LHCN-M2 (cell line): Measurements from ENCODE around the gene RDX. TPM values are rescaled to one million over a fixed set of nuclear protein-coding genes. Genes with fewer than 3 reads are reported as not detected.
"Not testable (repeated sequence)": the region's sequence is repeated elsewhere in the genome, so short reads cannot be mapped to it uniquely, and the experiment has no call there.

Experiments used
- DNase-seq: peaks from one replicate; pipeline ENCODE4 v3.0.0-alpha.2; 2012; ENCODE audit warnings: low read depth
- polyA plus RNA-seq: library from polyadenylated mRNA; unstranded; fragments of >200 nt; gene quantifications from one replicate; pipeline ENCODE4 v1.2.1, GENCODE V29; 2012; ENCODE audit warnings: missing spikeins
- total RNA-seq: library from RNA; depleted of rRNA; stranded (reverse); fragments of >200 nt; gene quantifications from 2 replicates; pipeline ENCODE4 v1.2.3, GENCODE V29; 2014; rRNA removed

The RDX gene
- 107 and 109 TPM in 2 replicates for total RNA-seq
- 31.6 TPM for polyA plus RNA-seq

DNA sequence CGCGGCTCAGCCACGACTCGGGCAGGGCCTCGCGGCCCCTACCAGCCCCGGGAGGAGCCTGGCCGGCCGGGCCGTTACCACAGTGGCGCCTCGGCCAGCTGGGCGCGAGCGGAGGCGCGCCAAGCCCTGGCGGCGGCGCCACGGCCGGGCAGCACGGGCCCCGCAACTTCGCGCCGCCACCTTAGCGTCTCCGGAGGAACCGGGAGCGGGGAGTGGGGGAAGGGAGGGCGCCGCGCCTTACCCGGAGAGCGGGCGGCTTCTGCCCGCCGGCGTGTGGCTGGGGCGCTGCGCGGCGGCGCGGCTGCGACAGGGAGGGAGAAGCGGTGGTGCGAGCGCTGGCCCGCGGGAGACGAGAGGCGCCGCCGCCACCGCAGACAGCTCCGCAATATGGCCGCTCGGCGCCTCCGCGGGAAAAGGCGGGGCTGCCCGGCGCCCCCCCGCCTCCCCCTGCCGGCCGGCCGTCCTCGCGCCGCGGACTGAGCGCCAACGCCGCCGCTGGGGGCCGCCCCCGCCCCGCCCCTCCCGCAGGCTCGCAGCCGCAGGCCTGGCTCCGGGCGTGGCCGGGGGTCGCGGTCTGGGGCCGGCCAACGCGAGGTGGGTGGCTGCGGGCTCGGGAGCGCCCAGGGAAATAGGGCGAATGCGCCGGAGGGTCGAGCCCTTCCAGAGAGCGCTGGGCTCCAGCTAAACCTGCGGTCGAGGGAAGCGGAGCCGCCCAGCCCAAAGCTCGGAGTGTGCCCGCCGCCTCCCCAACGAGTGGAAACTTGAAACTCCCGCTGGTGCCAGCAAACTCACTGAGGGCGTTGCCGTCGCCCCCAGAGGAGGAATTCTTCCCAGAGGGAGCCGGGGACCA lies at the start of gene RDX:
Gene RDX (minus strand): TSS at position 389 of the 850 bp plus-strand sequence. CDS start 16,922 bp downstream, outside the sequence.
- peak; percentile 84 for DNase-seq

DNA sequence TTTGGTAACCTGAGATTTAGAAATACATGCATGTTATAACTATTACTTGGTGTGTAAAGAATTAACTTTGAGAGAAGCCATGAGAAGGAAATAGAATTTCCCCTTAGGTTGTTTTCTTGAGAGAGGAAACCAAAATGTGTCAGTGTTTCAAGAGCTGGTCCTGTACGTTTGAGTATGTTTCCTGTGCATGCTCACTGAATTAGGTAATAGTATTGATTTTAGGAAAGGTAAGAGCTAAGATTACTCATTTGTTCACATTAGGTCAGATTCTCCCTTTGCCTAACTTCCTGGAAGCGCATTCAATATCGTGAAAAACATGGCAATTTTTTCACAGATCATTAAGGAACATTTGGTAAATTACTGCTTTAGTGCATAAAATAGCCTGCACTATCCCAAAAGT lies 49.3 kb upstream of the RDX start:
- no peak for DNase-seq

DNA sequence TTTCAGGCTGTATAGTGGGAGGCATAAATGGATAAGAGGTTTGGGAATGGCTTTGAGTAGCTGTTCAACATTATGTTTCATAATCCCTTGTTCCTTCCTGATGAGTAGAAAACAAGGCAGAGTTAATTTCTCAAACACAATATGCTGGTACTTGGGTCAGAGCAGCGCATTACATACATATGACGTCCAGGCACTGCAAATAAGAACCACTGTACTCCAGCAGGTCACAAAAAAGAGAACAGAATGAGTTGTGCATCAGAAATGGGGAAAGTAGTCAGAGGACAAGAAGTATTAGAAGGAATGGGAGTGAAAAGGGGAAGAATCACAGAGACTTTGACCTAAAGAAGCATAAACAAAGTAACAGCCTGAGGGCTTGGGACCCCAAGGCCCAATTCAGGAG lies 44.0 kb upstream of the RDX start:
- DNase-seq = no peak

DNA sequence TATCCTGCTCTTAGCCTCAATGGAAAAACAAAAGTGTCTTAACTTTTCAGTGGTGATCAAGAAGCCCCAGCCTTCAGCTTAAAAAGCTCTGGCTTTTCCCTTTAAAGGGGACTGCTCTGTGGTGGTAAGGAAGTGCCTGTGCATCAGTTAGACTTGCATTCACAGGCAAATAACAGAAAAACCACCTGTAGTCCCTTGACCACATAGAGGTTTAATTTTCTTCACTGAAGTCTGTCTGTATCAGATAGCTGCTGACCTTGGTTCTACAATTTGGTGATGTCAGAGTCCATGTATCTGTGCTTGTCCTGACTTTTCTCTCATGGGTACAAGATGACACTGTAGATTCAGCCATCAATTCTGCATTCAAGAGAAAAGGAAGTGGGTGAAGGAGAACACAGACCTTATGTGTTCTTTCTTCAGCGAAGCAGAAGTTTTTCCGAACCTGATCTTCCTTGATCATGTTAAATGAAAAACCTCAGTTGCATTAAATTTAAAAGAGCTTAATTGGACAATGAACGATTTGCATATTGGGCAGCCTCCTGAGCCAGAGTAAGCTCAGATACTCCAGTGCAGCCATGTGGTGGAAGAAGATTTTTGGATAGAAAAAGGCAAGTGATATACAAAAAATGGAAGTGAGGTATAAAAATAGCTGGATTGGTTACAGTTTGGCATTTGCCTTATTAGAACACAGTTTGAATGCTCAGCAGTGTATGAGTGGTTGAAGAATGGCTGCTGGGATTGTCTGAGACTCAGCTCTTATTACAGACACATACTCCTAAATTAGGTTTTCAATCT lies 43.2 kb upstream of the RDX start:
- no peak for DNase-seq

DNA sequence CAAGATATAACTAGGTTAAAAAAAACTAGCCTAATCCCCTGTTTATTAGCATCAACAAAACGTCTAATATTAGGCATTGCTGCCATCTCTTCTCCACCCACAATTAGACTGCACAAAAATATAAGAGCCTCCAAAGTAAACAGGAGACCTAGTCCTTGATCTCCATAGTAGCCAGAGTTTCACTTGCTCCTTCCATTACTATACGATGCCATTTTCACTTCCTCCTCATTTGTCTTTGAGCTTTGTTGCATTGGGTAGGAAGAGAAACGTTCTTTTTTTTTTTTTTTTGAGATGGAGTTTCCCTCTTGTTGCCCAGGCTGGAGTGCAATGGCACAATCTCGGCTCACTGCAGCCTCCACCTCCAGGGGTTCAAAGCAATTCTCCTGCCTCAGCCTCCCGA lies 42.3 kb upstream of the RDX start:
- no peak for DNase-seq

DNA sequence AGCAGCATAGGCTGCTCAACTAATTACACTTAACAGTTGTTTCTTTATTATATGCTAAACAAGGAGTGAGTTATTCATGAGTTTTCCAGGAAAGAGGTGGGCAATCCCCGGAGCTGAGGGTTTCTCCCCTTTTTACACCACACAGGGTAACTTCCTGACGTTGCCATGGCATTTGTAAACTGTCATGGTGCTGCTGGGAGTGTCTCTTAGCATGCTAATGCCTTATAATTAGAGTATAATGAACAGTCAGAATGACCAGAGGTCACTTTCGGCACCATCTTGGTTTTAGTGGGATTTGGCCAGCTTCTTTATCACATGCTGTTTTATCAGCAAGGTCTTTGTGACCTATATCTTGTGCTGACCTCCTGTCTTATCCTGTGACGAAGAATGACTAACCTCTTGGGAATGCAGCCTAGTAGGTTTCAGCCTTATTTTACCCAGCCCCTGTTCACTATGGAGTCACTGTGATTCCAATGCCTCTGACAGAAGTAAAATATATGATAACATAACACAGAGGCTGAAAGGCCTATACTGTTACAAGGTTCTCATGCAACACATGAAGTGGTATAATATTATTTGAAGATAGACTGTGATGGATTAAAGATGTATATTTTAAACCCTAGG lies 41.3 kb upstream of the RDX start:
- peak; percentile 60 for DNase-seq

DNA sequence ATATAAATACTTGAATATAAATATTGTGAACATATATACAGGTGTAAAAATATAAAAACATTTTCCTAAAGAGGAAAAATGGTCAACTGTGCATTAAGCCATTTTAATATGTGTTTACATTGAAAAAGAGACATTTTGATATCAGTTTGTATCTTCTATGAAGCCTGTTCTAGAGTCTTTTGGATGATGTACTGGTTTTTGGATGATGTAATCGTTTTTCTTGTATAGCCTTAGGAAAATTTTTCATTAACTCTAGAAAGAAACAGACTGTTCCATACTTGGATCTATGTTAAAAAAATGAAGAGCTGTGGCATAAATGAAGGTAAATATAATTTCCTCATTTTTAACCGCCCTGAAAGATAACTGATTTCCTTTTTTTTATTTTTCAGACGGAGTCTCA lies 39.6 kb upstream of the RDX start:
- no peak for DNase-seq

DNA sequence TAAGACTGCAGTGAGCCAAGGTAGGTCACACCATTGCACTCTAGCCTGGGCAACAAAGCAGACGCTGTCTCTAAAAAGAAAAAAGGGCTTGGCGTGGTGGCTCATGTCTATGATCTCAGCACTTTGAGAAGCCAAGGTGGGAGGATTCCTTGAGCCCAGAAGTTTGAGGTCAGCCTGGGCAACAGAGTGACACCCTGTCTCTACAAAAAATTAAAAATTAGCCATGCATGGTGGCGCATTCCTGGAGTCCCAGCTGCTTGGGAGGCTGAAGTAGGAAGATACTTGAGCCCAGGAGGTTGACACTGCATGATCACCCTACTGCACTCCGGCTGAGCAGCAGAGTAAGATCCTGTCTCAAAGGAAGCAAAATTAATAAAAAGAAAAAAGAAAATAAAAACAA lies 38.9 kb upstream of the RDX start:
- DNase-seq = no peak

DNA sequence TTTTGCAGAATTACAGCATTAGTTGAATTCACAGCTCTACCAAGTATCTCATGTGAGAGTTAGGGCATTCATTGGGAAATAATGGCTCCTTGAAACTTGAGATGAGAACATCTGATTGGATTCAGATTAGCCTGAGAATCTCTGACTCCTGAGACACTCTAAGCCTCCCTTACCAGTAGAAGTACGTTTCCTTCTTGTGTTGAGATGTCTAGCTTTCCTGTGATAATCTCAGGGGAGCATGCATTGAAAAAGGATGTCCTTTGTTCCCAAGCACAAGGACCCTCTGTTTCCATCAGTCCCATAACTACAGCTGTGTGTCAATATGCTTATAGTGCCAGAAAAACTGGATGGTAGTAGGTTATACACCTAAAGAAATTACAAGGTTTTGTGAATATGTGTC lies 35.2 kb upstream of the RDX start:
- DNase-seq = no peak

DNA sequence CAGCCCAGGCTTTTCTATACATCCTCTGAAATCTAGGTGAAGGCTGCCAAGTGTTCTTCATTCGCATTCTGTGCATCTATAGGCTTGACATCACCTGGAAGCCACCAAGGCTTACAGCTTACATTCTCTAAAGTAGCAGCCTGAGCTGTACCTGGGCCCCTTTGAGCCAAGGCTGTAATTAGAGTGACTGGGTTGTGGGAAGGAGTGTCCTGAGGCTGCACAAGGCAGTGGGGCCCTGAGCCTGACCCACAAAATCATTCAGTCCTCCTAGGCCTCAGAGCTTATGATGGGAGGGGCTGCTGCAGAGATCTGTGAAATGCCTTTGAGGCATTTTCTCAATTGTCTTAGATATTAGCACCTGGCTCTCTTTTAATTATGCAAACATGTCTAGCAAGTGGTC lies 33.0 kb upstream of the RDX start:
- DNase-seq = no peak

DNA sequence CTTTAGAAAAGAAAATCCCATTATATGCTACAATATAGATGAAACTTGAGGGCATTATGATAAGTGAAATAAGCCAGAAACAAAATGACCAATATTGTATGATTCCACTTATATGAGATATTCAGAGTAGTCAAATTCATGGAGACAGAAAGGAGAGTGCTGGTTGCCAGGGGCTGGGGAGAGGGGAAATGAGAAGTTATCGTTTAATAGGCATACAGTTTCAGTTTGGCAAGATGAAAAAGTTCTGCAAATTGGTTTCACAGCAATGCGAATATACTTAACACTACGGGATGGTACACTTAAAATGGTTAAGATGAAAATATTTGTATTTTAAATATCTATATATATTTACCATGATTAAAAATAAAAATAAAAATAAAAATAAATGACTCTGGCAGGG lies 31.1 kb upstream of the RDX start:
- DNase-seq = no peak

DNA sequence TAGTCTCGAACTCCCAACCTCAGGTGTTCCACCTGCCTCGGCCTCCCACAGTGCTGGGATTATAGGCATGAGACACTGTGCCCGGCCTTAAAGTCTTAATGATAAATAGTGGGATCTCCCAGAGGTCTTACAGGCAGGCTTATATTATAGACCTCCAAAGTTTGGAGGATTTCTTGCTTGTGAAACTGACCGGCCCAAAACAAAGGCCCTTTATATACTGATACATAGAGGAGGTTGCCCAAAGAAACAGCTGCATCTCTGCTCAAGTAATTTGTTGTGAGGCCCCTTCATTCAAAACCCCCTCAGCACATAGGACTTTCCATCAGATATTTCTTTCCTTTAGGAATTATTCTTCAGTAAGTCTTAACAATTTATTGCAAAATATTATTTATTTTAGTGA lies 27.4 kb upstream of the RDX start:
- DNase-seq = no peak

DNA sequence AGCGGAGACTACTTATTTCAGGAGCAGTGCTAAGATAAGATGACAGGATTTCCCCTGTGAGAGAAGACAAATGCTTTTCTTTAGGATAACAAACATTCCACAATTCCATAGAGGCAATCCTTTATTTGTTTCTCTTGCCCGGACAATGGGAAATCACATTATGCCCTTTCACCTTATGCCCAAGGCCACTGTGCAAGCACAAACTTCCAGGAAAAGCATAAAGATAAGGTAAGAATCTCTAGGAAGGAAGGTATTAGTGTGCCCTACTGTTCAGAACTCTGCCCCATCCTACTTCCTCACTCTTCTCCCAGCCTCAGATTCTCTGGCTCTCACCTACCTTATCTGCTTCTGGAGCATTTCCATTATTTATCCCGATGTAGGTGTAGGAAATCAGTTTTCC lies 23.1 kb upstream of the RDX start:
- no peak for DNase-seq

DNA sequence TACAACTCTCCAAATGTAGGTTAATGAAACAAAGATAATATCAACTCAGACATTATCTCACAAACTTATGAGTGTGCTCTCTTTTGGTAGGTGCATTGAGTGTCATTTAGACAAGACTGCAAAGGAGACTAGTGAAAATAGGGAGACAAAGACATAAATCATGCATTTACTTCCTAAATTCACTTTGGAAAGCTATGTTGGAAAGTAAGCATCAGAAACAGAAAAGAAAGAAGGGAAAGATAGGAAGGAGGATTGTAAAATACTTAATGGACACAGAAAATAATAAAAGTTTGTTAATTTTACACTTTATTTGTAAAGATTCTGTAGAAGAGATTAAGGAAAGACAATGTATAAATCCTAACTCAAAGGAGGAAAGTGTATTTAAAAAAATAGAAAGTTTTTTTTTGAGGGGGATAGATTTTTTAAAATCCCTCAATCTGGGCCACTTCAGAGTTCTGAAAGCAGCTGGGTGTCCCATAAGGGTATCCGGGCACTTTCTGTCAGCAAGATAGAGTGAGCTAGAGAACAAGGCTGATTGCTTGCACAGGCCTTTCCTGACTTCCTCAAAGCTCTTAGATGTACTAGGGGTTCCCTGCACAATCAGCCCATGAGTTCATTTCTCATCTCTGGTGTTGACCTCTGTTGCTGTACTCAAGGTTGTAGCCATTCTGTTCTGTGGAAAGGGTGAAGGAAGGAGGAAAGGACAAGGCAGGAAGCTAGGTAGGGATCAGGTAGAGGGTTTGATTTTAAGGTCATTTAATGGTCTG lies 22.4 kb upstream of the RDX start:
- DNase-seq = no peak

DNA sequence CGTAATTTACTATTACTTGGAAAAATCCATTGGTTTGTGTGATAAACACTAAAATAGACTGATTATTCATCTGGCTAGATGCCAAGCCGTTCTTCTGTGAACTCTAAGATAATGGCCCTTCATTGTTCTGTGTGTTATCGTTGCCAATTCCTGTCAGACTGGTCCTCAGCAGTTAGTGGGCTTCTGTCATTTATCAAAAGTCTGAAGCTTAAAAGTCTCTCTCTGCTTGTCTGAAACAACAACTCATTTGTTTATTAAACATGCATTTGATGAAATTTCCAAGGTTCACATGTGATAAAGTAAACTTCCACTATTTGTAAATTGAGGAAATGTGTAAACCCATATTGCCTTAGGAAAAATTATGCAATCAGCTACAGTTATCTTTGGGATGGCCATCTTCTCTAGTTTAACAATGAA lies 21.1 kb upstream of the RDX start:
- no peak for DNase-seq

DNA sequence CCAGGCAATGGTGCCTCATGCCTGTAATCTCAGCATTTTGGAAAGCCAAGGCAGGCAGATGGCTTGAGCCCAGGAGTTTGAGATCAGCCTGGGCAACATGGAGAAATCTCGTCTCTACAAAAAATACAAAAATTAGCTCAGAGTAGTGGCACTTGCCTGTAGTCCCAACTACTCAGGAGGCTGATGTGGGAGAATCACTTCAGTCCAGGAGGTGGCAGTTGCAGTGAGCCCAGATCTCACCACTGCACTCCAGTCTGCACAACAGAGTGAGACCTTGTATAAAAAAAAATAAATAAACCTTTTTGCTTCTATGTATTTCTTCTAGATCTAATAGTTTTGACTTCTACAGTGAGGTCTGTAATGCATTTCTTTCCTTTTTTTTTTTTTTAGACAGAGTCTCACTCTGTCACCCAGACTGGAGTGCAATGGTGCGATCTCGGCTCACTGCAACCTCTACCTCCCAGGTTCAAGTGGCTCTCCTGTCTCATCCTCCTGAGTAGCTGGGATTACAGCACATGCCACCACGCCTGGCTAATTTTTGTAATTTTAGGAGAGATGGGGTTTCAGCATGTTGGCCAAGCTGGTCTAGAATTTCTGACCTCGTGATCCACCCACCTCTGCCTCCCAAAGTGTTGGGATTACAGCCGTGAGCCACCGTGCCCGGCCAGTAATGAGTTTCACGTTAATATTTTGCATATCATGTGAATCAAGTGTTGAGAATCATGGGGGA lies 18.1 kb upstream of the RDX start:
- no peak for DNase-seq

DNA sequence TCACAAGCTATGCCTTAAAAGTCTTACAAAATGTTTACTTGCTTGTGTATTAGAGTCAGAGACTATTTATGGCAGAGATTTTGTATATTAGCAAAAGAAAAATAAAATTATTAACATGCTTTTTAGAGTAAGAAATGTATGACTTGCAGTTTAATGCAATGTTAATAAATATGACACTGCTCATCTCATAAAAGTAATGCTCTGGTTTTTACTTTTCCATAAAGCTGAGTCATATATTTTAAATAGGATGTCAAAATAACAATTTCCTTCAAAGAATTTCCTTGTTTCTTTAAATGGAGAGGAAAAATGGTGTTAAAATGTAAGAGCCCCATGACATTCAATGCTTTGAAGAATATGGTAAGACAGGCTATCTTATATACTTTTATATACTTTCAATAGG lies 16.3 kb upstream of the RDX start:
- DNase-seq = no peak

DNA sequence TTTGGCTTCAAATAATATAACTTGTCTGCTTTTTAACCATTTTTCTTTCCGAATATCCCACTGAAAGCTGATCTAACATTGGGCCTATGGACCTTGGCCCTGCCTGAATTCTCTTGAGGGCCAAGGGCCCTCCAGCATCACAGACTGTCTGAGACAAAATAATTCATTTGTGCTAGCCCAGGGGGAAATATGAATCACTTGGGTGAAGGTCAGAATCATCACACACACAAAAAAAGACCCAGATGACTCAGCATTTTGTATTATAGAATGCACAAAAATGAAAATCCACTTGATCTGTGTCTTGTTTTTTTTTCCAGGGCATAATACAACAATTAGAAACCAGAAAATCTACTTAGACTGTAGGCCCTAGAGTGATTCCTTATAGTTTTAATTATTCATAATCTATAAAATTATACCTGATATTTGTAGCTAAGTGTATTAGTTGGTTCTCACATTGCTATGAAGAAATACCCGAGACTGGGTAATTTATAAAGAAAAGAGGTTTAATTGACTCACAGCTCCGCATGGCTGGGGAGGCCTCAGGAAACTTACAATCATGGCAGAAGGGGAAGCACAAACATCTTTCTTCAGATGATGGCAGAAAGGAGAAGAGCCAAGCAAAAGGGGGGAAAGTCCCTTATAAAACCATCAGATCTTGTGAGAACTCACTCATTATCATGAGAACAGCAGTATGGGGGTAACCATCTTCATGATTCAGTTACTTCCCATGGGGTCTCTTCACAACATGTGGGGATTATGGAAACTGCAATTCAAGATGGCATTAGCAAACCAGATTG lies 15.6 kb upstream of the RDX start:
- DNase-seq = peak; percentile 62

DNA sequence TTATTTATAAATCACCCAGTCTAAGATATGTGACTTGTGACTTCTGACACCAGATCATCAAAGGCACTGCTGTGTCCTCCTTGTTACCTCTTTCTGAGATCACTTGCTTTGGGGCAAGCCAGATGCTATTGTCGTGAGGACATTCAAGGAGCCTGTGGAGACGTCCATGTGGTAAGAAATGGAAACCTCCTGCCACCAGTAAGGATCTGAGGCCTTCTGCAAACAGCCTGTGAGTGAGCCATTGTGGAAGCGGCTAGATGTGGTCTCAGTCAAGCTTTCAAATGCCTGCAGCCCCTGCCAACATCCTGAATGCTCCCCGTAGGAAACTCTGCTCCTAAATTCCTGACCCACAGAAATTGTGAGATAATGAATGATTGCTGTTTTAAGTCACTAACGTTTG lies 11.7 kb upstream of the RDX start:
- DNase-seq = no peak

DNA sequence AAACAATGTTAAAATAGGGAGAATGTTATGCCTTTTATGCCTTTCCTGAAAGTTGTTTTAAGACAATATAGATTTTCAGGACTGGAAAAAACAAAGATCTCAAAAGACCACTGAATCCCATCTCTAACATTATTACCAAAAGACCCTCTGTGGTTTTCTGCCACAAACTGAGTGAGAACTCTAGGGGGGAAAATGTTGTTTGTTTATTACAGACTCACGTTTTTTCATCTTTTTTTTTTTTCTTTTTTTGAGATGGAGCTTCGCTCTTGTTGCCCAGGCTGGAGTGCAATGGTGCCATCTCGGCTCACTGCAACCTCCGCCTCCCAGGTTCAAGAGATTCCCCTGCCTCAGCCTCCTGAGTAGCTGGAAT lies 9.6 kb upstream of the RDX start:
- DNase-seq = not testable (repeated sequence)
